ENCODE data around the gene HCFC1.

Gene HCFC1

DNA sequence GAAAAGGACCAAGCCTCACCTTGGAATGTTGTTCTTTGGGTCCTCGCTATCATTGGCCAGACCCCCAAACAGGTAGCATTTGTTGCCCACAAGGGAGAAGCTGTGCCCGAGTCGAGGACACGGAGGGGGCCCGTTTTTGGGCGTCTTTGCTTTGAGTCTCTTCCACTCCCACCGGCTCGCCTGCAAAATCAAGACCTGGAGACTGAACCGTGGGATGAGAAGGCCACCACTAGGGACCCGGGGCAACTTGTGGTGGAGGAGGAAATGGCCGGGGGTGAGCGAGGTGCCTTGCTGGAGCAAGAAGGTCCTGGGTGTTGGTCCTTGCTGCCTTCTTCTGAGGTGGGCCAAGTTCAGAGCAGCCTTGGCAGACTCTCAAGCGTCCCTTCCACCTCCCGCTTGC, 7.5 kb downstream of the HCFC1 start:
- Histone ChIP-seq H3K36me3 (ENCODE audit: control insufficient read depth in 1 of 2, insufficient read depth in 2 of 2, low read length in 2 of 2) (peaks cover 12 to 35% of the 10 kb centered on the region in 2 donors), H3K4me3 (ENCODE audit: low read depth in 1 of 2, low read length in 2 of 2) (no peak overlapping the region), H3K4me1 (ENCODE audit: control insufficient read depth in 1 of 2, insufficient read depth in 2 of 2, low read length in 2 of 2) (peaks cover 5 to 39% of the 10 kb centered on the region in 2 donors), H3K9me3 (ENCODE audit: control insufficient read depth in 1 of 2, low read length in 2 of 2) (no peaks in the 10 kb centered on the region), H3K27ac (ENCODE audit: low read length) (no peak overlapping the region), H3K27me3 (ENCODE audit: low read depth, low read length) (no peaks in the 10 kb centered on the region)

DNA sequence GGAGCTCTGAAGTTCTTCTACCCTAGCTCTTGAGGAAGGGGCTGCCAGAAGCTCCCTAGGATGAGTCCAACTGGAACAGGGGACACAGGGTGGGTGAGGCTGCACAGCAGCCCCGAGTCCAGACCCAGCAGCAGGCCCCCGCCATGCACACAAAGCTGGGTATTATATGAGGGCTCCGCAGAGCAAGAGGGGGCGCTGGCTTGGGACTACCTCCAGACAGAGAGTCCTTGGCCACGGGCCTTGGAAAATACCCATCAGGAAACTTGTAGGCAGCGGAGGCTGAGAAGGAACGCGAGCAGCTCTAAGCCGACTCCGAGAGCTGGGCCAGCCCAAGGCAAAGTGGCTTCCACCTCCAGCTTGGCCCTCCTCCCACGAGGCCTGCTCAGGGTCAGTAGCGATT, 8.1 kb downstream of the HCFC1 start:
- no peak overlapping the region for H3K27ac ChIP-seq (ENCODE audit: low read length)

DNA sequence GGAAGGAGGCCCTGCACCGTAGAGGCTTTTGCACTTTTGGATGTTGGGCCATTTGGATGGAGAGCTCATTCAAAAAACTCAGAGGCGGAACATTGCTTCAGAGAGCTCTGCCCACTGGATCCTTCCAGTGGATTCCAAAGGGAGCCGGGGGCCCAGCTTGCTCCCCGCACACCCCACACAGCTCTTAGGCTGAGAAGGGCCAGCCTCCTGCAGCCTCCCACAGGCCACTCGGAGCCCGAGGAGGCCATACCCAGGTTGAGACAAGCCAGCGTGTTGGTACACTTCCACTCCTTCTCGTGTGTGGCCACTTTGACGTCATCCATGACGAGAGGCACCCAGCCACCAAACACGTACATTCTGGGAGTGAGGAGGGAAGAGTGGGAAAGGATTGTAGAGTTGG, 10.3 kb downstream of the HCFC1 start:
- Histone ChIP-seq H3K27ac (ENCODE audit: low read length) (no peak overlapping the region), H3K4me1 (ENCODE audit: control insufficient read depth in 1 of 2, insufficient read depth in 2 of 2, low read length in 2 of 2) (peaks cover 0 to 13% of the 10 kb centered on the region in 2 donors), H3K4me3 (ENCODE audit: low read depth in 1 of 2, low read length in 2 of 2) (no peak overlapping the region), H3K9me3 (ENCODE audit: control insufficient read depth in 1 of 2, low read length in 2 of 2) (no peaks in the 10 kb centered on the region), H3K36me3 (ENCODE audit: control insufficient read depth in 1 of 2, insufficient read depth in 2 of 2, low read length in 2 of 2) (peaks cover 21 to 61% of the 10 kb centered on the region in 2 donors), H3K27me3 (ENCODE audit: low read depth, low read length) (no peaks in the 10 kb centered on the region)

More for the DNA sequence above, 8.1 kb downstream of the HCFC1 start:
- no peak overlapping the region for H3K4me3 ChIP-seq (ENCODE audit: low read depth in 1 of 2, low read length in 2 of 2)
- H3K9me3 ChIP-seq (ENCODE audit: control insufficient read depth in 1 of 2, low read length in 2 of 2), result no peaks in the 10 kb centered on the region
- peaks cover 5 to 35% of the 10 kb centered on the region in 2 donors for H3K4me1 ChIP-seq (ENCODE audit: control insufficient read depth in 1 of 2, insufficient read depth in 2 of 2, low read length in 2 of 2)
- H3K27me3 ChIP-seq (ENCODE audit: low read depth, low read length), result no peaks in the 10 kb centered on the region
- peaks cover 15 to 41% of the 10 kb centered on the region in 2 donors for H3K36me3 ChIP-seq (ENCODE audit: control insufficient read depth in 1 of 2, insufficient read depth in 2 of 2, low read length in 2 of 2)

DNA sequence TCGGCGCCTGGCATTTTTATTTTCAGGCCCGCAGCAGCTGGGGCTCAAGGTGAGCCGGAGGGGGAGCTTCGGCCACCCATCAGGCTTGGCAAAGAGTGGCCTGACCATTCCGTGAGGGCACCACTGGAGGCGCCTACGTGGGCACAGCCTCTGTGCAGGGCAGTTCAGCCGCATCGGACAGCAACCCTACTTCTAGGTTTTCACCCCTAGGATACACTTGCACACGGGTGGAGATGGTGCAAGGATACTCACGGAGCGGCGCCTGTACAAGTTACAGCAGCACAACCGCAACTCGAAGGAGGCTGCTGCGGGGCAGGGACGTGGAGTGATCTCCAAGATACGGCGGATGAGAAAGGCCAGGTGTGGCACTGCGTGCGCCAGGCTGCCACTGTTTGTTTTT, 10.8 kb downstream of the HCFC1 start:
- H3K27me3 ChIP-seq (ENCODE audit: low read depth, low read length), result no peaks in the 10 kb centered on the region
- H3K27ac ChIP-seq (ENCODE audit: low read length), result no peak overlapping the region
- no peak overlapping the region for H3K4me3 ChIP-seq (ENCODE audit: low read depth in 1 of 2, low read length in 2 of 2)
- peaks cover 21 to 66% of the 10 kb centered on the region in 2 donors for H3K36me3 ChIP-seq (ENCODE audit: control insufficient read depth in 1 of 2, insufficient read depth in 2 of 2, low read length in 2 of 2)
- no peaks in the 10 kb centered on the region for H3K9me3 ChIP-seq (ENCODE audit: control insufficient read depth in 1 of 2, low read length in 2 of 2)
- H3K4me1 ChIP-seq (ENCODE audit: control insufficient read depth in 1 of 2, insufficient read depth in 2 of 2, low read length in 2 of 2), result peaks cover 0 to 8% of the 10 kb centered on the region in 2 donors

- Histone ChIP-seq H3K27ac (ENCODE audit: low read length) (no peak overlapping the region), H3K27me3 (ENCODE audit: low read depth, low read length) (no peaks in the 10 kb centered on the region), H3K4me1 (ENCODE audit: control insufficient read depth in 1 of 2, insufficient read depth in 2 of 2, low read length in 2 of 2) (peaks cover 0 to 4% of the 10 kb centered on the region in 2 donors), H3K36me3 (ENCODE audit: control insufficient read depth in 1 of 2, insufficient read depth in 2 of 2, low read length in 2 of 2) (peaks cover 21 to 67% of the 10 kb centered on the region in 2 donors), H3K4me3 (ENCODE audit: low read depth in 1 of 2, low read length in 2 of 2) (no peak overlapping the region), H3K9me3 (ENCODE audit: control insufficient read depth in 1 of 2, low read length in 2 of 2) (no peaks in the 10 kb centered on the region)
Observed at GRCh38 chrX:153960077-153960476, 11.5 kb downstream of the HCFC1 start.

- no peaks in the 10 kb centered on the region for H3K27me3 ChIP-seq (ENCODE audit: low read depth, low read length)
- H3K36me3 ChIP-seq (ENCODE audit: control insufficient read depth in 1 of 2, insufficient read depth in 2 of 2, low read length in 2 of 2), result peaks cover 21 to 71% of the 10 kb centered on the region in 2 donors
- no peaks in the 10 kb centered on the region for H3K9me3 ChIP-seq (ENCODE audit: control insufficient read depth in 1 of 2, low read length in 2 of 2)
- H3K4me1 ChIP-seq (ENCODE audit: control insufficient read depth in 1 of 2, insufficient read depth in 2 of 2, low read length in 2 of 2), result peaks cover 0 to 4% of the 10 kb centered on the region in 2 donors
- H3K27ac ChIP-seq (ENCODE audit: low read length), result no peak overlapping the region
- no peak overlapping the region for H3K4me3 ChIP-seq (ENCODE audit: low read depth in 1 of 2, low read length in 2 of 2)
Observed at GRCh38 chrX:153959649-153960048, 12.0 kb downstream of the HCFC1 start.

- Histone ChIP-seq H3K4me3 (ENCODE audit: low read depth in 1 of 2, low read length in 2 of 2) (no peak overlapping the region), H3K36me3 (ENCODE audit: control insufficient read depth in 1 of 2, insufficient read depth in 2 of 2, low read length in 2 of 2) (peaks cover 21 to 77% of the 10 kb centered on the region in 2 donors), H3K27ac (ENCODE audit: low read length) (no peak overlapping the region), H3K9me3 (ENCODE audit: control insufficient read depth in 1 of 2, low read length in 2 of 2) (no peaks in the 10 kb centered on the region), H3K27me3 (ENCODE audit: low read depth, low read length) (no peaks in the 10 kb centered on the region), H3K4me1 (ENCODE audit: control insufficient read depth in 1 of 2, insufficient read depth in 2 of 2, low read length in 2 of 2) (peaks cover 0 to 1% of the 10 kb centered on the region in 2 donors)
Observed at GRCh38 chrX:153958605-153959004, 13.0 kb downstream of the HCFC1 start.

DNA sequence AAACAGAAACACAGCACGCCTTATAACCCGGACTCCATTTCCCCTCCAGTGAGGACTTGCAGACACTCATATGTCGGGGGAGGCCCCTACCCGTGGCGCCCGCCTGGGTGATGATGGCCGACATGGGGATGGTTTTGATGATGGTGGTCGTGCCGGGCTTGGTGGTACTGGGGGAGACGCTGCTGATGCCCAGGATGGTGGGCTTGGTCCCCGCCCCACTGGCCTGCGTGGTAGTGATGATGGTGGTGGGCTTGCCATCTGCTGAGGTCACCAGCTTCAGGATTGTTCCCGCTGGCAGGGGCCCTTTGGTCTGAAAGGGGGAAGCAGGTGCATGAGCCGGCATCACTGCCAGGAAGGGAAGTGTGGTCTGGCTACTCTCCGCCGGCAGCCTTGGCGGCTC, 14.4 kb downstream of the HCFC1 start:
- no peaks in the 10 kb centered on the region for H3K9me3 ChIP-seq (ENCODE audit: control insufficient read depth in 1 of 2, low read length in 2 of 2)
- no peak overlapping the region for H3K4me3 ChIP-seq (ENCODE audit: low read depth in 1 of 2, low read length in 2 of 2)
- H3K4me1 ChIP-seq (ENCODE audit: control insufficient read depth in 1 of 2, insufficient read depth in 2 of 2, low read length in 2 of 2), result peaks cover 0 to 8% of the 10 kb centered on the region in 2 donors
- H3K27ac ChIP-seq (ENCODE audit: low read length), result no peak overlapping the region
- peaks cover 19 to 70% of the 10 kb centered on the region in 2 donors for H3K36me3 ChIP-seq (ENCODE audit: control insufficient read depth in 1 of 2, insufficient read depth in 2 of 2, low read length in 2 of 2)
- no peaks in the 10 kb centered on the region for H3K27me3 ChIP-seq (ENCODE audit: low read depth, low read length)

- Histone ChIP-seq H3K4me3 (ENCODE audit: low read depth in 1 of 2, low read length in 2 of 2) (no peak overlapping the region), H3K9me3 (ENCODE audit: control insufficient read depth in 1 of 2, low read length in 2 of 2) (no peaks in the 10 kb centered on the region), H3K27ac (ENCODE audit: low read length) (no peak overlapping the region), H3K27me3 (ENCODE audit: low read depth, low read length) (no peaks in the 10 kb centered on the region), H3K36me3 (ENCODE audit: control insufficient read depth in 1 of 2, insufficient read depth in 2 of 2, low read length in 2 of 2) (peaks cover 10 to 67% of the 10 kb centered on the region in 2 donors), H3K4me1 (ENCODE audit: control insufficient read depth in 1 of 2, insufficient read depth in 2 of 2, low read length in 2 of 2) (peaks cover 0 to 12% of the 10 kb centered on the region in 2 donors)
Observed at GRCh38 chrX:153956044-153956907, 15.3 kb downstream of the HCFC1 start.

DNA sequence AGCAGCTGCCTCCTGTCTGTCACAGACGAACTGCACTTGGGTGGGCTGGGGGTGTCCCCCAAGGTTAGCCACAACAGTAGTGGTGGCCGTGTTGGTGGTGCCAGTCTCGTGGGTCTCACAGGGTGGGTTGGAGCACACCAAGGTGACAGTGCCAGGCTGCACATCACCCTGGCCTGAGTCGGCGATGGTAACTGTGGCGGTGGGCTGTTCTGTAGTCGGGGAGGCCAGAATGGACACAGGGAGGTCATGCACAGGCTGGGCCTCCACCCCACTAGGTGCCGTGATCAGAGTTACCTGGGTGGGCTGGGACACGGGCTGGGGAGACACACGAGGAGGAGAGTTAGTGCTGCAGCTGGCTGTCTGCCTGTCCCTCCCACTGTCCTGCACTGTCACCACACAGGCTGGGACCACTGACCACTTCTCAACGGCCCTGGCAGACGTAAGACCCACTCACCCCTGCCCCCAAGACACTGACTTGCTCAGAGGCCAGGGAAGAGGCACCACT, 16.3 kb downstream of the HCFC1 start:
- peaks cover 0 to 13% of the 10 kb centered on the region in 2 donors for H3K4me1 ChIP-seq (ENCODE audit: control insufficient read depth in 1 of 2, insufficient read depth in 2 of 2, low read length in 2 of 2)
- no peak overlapping the region for H3K4me3 ChIP-seq (ENCODE audit: low read depth in 1 of 2, low read length in 2 of 2)
- H3K27me3 ChIP-seq (ENCODE audit: low read depth, low read length), result no peaks in the 10 kb centered on the region
- H3K27ac ChIP-seq (ENCODE audit: low read length), result no peak overlapping the region
- peaks cover 10 to 60% of the 10 kb centered on the region in 2 donors for H3K36me3 ChIP-seq (ENCODE audit: control insufficient read depth in 1 of 2, insufficient read depth in 2 of 2, low read length in 2 of 2)
- H3K9me3 ChIP-seq (ENCODE audit: control insufficient read depth in 1 of 2, low read length in 2 of 2), result no peaks in the 10 kb centered on the region

DNA sequence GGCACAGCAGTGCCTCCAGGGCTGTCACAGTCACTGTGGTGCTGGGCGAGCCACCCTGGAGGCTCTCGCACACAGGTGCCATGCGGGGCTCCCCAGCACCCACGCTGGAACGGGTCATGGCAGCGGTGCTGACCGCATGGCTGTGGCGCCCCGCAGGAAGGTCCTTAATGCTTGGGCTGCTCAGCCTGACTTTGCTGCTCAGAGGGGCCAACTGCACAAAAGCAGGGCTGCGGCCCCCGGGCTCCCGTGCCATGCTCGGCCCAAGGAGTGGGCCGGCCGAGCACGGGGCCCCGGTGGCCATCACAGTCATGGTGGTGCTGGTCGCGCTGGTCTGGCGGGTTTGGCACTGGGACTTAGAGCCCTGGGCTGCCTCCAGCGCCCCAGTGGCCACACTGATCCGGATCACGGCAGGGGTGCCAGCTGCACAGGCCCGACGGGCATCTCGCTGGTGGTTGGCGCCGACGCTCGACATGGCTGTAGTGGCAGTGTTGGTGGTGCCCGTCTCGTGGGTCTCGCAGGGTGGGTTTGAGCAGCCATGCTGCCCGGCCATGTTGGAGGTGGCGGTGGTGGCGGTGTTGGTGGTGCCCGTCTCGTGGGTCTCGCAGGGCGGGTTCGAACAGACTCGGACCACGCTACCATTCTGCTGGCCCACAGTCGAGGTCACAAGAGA, 16.9 kb downstream of the HCFC1 start:
- Histone ChIP-seq H3K9me3 (ENCODE audit: control insufficient read depth in 1 of 2, low read length in 2 of 2) (no peaks in the 10 kb centered on the region), H3K36me3 (ENCODE audit: control insufficient read depth in 1 of 2, insufficient read depth in 2 of 2, low read length in 2 of 2) (peaks cover 10 to 60% of the 10 kb centered on the region in 2 donors), H3K4me3 (ENCODE audit: low read depth in 1 of 2, low read length in 2 of 2) (no peak overlapping the region), H3K4me1 (ENCODE audit: control insufficient read depth in 1 of 2, insufficient read depth in 2 of 2, low read length in 2 of 2) (peaks cover 0 to 18% of the 10 kb centered on the region in 2 donors), H3K27ac (ENCODE audit: low read length) (no peak overlapping the region), H3K27me3 (ENCODE audit: low read depth, low read length) (no peaks in the 10 kb centered on the region)

Measured in muscle layer of duodenum (tissue), 2 donors.